CD4-positive, alpha-beta T cell treated with Interferon gamma for 1 hour (primary cell): ENCODE measurements around the gene EPB41L4B.

Source experiments
- DNase-seq: peaks from one replicate; pipeline ENCODE4 v3.0.0-alpha.2; 2020

EPB41L4B gene

DNA sequence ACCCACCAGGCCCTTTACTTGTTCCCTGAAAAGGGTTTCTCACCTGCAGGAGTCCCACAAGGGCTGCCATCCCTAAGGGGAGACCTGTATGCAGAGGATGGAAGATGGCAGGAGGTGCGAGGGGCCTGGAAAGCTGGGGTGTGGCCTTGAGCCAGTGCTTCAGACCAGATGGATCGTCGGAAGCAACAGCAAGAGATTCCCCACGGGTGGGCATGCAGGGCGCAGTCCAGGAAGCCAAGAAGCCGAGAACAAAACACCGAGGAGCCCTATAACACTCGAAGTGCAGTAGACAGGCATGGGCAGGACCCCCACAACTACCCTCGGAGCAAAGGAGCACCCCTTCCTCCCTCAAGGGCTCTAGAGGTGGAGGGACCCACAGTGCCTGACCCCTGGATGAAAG is 129.1 kb downstream of the EPB41L4B start:
- DNase-seq, result no peak

DNA sequence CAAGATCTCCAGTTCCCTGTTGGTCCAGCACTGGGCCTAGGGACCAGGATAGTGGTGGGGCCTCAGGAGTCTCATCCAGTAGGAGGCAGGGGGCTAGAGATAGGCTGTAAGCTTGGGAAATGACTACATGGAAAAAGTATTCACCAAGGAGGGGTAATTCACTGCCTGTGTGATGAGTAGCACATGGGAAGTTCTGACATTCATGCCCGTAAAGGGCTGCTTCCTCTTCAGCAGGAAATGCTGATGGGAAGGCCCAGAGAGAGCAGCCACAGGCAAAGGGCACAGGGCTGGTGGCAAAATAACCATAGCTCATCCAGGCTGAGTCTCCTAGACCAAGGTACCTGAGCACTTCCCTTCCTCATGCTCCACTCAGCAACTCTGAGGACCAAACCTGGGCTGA is 130.7 kb downstream of the EPB41L4B start:
- no peak for DNase-seq

DNA sequence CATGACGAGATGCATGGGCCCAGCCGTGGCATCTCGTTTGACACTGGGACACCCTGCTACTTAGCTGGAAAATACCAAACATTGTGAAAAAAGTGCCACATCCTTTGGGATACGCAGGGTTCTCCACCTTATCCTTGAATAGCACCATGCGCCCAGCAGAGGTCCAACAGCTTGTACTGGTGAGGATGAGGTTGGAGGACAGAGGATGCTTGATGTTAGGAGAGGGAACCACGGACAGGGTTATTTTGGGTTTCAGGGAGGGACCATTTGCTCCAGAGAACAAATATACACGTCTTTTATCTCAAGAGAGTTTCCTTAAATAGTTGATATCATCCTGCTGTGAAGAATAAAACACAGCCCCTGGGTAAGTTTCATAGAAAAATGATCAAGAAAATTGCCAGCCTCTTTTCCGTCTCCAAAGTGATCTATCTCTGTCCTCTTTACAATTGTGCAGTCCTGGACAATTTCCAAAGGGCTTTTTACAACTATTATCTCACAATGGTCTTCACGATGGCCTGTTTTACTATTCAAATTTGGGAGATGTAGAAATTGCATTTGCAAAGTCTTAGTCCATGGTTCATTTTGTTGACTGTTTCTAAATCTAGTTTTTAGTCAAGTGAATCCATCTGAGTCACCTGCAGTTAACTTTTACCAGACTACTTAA is 133.9 kb downstream of the EPB41L4B start:
- no peak for DNase-seq

DNA sequence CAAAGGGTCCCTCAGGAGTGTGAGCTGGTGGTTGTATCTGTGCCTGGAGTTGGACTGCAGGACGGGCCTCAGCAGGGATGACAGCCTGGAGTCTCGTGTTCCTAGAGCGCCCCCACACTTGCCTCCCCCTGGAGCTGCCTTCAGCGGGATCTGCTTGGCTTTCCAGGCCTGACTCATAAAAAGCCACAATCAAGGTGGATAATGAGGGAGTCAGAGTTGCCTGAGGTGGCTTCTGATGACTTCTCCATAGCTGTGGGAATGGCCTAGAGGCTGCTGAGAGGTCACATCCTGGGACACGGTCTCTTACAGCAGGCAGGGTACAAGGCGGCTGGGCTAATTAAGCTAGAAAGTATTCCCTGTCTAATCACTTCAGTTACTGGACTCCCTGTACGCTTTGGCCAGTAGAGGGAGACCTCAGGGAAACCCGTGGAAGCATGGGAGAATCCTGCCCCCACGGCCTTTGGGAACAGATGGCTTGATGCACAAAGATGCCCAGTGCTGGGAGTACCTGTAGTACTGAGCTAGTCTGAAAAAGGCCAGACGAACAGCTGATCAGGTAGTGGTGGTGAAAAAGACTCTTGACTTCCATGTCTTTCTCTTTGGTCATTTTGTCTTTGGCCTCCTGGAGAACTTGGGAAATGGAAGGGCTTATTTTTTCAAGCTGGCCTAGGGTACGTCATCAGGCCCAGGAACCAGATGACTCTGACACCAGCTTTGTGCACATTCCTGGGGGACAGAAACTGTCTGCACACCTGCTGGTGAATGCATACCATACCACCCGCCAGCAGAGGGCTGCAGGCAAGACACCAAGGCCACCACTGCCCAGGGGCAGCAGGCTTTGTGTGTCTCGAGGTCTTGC is 137.7 kb downstream of the EPB41L4B start:
- DNase-seq, result no peak

DNA sequence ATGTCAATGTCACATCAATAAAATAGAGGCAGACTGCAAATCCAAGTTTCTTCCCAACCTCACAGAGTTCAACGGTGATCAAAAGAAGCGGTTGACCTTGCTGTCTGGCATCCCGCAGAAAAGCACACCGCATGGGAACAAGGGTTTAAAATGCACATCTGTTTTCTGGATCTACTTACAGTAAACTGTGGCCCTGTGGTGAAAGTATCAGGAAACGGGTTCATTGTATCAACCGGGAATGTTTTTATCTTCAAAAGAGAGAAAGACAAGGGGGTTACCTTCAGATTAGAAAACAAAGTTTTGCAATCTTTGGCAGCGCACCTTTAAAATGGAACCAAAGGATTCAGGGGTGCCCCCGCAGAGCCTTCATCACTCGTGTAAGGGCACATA is 138.3 kb downstream of the EPB41L4B start:
- DNase-seq, result no peak

DNA sequence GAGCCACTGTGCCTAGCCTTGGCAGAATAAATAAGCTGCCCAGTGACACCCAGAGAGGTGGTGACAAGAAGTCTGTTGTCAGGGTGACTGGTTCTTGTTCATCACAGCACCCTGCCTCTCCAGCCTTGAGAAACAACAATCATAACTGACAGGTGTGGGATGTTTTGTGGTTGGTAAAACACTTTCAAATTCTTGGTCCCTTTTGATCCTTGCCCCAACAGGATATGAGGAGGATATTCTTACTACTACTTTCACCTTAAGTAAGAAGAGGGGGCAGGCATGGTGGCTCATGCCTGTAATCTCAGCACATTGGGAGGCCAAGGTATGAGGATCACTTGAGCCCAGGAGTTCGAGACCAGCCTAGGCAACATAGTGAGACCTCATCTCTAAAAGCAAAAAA is 139.6 kb downstream of the EPB41L4B start:
- DNase-seq, result no peak

DNA sequence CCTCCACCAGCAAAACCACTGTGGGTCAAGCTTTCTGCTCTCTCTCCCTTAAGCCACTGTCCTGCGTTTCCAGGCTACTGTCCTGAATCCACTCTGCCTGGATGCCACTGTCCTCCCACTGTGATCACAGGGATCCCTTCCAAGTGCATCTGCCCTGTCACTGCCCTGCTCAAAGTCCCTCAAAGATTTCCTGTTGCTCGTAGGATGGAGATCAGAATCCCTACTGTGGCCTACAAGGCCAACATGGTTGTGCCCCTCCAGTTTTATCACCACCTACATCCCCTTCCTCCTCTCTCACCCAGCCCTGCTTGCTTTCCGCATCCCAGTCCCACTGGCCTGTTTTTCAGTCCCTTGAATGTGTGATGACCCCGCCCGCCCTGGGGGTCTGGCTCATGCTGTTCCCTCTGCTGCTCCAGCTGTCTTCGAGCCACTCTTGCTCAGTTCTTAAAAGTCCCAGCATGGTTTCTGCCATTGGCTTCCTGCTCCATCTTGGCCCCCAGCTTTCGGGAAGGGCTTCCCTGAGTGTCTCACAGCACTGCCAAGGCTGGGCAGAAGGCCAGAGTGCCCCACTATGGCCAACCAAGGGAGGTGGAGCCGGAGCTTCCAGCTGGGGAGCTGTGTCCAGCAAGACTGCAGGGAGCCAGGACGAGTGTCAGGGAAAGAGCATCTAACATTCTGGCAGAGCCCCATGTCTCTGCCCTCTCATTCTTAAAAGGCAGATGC is 140.9 kb downstream of the EPB41L4B start:
- no peak for DNase-seq

DNA sequence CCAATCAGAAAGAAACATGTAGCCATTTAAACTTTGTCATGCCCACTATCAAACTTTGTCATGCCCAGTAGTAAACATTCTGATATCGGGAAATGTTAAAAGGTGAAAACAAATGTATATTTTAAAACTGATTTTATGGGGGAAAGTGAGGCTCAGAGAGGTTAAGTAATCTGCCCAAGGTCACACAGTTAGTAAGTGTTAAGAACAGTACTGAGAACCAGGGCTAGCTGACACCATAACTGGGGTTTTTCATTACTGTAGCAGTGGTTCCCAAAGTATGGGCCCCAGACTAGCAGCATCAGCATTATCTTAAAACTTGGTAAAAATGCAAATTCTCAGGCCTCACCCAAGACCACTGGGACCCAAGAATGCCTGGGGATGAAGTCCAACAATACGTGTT is 143.9 kb downstream of the EPB41L4B start:
- DNase-seq, result no peak

DNA sequence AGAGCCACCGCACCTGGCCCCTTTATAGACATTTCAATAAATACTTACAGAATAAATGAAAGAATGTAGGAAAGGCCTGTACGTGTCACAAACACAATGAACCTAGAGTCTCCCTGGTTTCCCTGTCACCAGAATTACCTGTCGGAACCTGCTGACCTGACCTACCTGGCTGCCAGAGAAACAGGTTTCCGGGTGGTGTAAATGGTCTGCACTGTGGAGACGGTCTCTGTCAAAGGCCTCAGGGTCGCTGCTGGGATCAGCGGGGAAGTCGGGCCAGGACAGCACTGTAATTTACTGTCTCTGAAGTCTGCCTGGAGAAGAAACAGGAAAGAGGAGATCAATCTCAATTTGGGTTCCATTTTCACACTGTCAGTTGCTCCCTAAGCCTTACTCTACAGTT is 144.5 kb downstream of the EPB41L4B start:
- no peak for DNase-seq

DNA sequence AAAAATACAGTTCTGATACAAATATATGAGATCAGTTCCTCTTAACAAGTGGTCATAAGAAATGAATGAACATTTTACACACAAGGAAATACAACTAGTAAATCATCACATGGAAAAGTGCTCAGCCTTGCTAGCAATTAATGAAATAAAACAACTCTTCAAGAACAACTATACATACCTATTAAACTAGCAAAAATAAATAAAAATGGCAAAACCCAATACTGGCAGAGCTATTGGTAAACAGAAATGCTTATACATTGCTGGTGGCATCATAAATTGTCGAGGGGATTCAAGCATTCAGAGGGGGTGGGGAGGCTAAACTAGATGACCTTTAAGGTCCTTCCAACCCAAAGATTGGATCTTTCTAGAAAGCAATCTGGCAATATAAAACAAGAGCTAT is 147.9 kb downstream of the EPB41L4B start:
- no peak for DNase-seq

DNA sequence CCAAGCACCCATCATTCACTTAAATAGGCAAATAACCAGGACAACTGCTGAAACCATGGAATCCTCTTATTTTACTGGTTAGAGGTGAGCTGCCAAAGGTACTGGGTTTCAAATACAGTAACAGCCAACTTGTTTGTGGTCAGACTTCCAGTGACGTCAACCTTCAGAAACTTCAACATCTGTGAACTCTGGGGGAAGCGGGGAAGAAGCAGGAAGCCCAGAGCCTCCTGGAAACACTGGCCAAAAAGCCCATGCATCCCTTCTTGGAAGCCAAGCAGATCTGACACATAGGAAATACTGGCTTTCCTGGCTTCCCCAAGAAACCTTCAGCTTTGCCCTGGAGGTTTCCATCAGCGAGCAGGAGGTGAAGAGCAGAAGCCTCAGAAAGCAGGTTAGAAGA is 148.9 kb downstream of the EPB41L4B start:
- DNase-seq, result no peak

DNA sequence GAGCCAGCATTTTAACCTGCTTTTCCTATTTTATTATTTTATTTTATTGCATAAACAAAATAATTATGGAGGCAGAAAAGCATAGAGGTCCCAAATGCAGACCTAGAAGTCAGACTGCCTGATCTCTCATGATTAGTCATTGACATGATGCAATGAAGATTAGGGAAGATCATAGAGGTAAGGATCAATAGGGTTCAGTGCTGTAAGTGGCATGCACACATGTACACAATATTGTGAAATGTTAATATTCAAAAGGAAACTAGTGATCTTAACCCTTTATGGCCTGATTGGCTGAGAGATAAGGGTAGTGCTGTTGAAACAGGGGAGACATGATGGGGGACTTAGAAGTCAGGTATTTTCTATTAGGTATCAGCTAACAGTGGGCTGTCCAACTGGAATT is 152.7 kb downstream of the EPB41L4B start:
- no peak for DNase-seq

DNA sequence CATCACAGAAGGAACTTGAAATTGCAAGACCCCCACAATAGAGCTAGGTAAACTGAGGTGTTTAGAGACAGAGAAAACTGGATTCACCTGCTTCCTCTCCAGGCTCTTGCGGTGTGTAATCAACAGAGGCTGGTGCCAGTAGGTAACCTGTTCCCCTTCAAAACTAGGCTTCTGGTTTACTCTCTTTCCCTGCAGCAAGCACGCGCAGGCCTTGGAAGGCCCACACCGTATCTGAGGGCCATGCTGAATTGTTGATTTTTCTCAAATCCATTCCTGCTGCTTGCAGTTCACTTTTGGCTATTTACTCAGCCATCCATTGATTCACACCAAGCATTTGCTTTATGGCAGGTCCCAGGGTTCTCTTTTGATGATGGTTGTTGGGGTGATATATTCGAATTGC is 153.1 kb downstream of the EPB41L4B start:
- no peak for DNase-seq

DNA sequence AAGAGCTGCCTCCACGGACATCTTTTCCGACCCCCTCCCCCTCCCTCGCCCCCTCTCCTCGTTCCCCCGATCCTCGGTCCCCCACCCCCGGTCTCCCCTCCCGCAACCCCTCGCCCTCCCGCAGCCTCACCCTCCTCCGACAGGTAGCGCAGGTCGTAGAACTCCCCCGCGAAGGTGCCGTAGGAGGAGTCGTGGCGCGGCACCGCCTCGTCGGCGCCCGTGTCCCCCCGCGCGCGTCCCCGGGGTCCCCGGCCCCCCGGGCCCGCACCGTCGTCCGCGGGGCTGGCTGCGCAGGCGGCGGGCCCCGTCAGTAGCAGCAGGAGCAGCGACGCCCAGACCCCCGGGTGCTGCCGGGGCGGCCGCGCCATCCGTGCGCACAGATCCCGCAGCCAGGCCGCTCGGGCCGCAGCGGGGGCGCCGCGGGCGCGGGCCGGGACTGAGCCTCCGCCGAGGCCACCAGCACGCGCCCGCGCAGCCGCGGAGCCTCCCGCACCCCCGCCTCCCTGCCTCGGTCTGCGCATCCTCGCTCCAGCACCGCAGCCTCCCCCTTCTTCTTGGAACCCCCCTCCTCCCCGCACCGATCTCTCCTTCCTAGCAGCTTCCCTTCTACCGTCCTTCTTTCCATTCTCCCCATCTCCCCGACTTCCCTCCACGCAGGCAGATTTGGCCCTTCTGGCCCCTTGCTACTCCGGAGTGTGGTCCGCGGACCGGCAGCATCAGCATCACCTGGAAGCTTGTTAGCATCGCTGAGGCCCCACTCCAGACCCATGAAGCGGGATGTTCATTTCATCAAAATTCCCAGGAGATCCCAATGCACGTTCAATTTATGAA is 153.9 kb downstream of the EPB41L4B start, which contains the start of gene FRRS1L:
FRRS1L (minus strand) TSS at position 479 of the 831 bp plus-strand sequence; CDS start at position 368, 111 bp downstream.
- no peak for DNase-seq

DNA sequence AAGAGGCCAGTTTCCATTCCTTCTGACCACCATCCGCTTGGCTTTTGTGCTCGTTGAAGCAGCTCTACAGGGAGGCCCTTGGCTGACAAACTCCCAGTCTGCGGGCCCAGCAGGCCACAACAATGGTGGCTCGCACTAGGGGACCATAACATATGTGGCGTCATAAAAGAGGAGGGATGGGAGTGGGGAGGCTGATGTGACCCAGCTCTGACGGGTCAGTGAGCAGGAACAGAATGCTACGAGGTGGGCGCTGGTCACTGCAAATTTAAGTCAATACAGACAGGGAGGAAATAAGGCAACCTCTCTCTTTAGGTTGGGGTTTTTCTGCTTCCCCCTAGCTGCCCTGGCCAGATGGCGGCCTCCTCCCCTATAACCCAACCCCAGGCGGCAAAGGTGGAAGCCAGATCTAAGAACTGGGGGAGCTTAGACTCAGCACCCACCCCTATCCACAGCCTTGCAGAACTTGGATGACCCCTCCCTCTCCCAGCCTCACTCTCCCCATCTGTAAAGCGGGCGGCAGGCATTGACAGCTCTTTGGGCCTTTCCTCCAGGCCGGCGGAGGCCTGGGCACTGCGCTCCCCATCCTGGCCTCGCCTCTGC is 154.6 kb downstream of the EPB41L4B start:
- no peak for DNase-seq

DNA sequence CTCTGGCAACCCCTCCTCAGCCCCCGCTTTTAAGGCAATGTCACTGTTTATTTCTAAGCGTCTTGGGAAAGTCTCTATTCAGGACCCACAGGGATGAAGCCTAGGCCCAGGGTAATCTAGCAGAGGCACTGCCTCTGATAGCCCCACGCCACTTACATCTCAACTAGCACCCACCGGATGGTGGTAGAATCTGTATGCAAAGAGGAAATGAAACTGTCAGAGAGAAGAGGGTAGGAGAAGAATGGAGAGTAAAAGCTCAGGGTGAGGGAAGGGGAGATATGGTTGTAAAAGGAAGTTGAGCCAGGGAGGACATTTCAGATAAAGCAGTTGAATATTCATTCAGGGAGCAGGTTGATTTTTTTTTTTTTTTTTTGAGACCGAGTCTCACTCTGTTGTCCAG is 156.8 kb downstream of the EPB41L4B start:
- no peak for DNase-seq

DNA sequence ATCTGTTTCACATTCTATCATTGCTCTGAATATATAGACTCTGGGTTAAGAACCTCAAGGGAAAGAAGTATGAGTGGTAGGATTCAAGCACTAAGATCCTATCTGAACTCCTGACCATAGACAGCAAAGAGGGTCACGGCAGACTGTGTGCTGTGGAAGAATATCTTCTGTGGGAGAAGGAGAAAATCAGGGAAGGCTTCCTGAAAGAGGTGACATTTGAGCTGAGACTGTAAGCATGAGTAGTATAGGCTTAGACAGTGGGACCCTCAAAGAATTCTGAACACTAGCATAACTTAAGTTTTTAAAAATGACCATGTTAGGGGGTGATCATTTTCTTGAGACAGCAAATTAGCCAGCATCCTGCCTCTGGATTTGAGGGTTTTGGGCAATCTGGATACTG is 157.7 kb downstream of the EPB41L4B start:
- DNase-seq, result no peak

DNA sequence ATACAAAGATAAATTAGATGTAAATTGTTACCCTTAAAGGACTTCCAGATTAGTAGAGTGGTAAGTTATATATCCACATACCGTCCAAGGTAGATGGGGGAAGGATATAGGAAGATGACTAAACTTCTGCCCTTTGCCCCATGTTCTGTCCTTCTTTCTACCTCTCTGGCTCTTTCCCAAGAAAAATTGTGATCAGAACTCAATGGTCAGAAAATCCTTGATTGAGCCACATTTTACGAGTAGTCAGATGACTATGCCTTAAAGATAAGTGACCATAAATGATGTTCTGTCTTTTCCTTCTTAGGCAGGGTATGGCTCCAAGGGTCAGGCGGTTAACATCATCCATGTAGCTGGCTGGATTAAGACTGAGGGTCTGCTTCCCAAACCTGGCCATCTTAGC is 158.2 kb downstream of the EPB41L4B start:
- DNase-seq, result no peak

DNA sequence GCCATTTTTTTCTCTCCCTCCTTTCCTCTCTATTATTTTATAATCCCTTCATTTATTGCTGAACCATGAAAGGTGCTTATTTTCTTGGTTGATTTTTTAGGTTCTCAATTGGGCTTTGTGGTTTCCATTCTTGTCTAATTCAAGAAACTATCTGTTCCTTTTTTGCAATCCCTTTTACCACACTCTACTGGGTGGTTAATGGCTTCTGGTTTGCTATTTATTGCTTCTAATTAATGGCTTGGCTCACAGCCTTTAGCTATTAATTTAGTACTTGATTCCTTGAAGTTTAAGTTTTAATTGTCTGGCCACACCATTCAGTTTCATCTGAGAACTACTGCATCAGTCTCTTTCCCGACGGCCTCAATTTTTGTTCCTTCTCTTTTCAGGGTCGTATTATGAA is 159.4 kb downstream of the EPB41L4B start:
- DNase-seq, result no peak

DNA sequence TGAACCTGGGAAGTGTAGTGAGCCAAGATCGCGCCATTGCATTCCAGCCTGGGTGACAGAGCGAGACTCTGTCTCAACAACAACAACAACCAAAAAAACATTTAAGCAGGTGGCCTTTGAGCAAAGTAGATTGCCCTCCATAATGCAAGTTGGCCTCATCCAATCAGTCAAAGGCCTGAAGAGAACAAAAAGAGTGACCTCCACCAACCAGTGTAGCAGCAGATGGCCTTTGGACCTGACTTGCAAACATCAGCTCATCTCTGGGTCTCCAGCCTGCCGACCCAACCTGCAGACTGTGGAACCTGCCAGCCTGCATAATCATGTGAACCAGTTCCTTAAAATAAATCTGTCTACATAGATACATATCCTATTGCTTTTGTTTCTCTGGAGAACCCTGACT is 161.3 kb downstream of the EPB41L4B start:
- no peak for DNase-seq

DNA sequence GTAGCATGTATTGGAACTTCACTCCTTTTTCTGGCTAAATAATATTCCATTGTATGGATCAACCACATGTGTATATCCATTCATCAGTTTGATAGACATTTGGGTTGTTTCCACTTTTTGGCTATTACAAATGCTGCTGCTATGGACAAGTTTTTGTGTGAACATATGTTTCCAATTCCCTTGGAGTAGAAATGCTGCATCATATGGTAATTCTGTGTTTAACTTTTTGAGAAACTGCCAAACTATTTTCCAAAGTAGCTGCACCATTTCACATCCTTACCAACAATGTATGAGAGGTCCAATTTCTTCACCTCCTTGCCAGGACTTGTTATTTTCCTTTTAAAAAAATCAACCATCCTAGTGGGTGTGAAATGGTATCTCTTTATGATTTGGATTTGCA is 162.2 kb downstream of the EPB41L4B start:
- no peak for DNase-seq

DNA sequence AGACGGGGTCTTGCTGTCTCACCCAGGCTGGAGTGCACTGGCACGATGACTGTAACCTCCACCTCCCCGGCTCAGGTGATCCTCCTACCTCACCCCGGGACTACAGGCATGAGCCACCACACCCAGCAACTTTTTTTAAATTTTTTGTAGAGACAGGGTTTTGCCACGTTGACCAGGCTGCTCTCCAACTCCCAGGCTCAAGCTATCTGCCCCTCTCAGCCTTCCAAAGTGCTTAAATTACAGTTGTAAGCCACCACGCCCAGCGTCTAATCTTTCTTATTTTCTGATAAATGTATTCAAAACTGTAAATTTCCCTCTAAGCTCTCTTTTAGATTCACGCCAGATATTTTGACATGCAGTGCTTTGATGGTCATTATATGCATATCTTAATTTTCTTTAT is 164.2 kb downstream of the EPB41L4B start:
- no peak for DNase-seq
